Esophagus squamous epithelium (tissue), 5 donors: ENCODE results near the gene PKM. TPM values are rescaled to one million over a fixed set of nuclear protein-coding genes. Genes with fewer than 3 reads are reported as not detected.
A peak's percentile ranks its signal among the peaks of the same experiment; 100 is the strongest.

Experiments
- DNase-seq: peaks from one replicate; lab custom pipeline; 2025; lab: John Stamatoyannopoulos, UW
- H3K27ac ChIP-seq, 4 donors: fragments of 200-600 bp; sonication (generic); one replicate each; pipeline ENCODE4 v1.5.1; 2016 to 2019; ENCODE audit warnings: mild to moderate bottlenecking in 1 of 4
- H3K27me3 ChIP-seq, 4 donors: fragments of 200-600 bp; sonication (generic); 1 replicate in 3 of 4; 2 replicates in 1 of 4; pipeline versions ENCODE4 v1.5.1 to v1.6.0; 2017 to 2021; ENCODE audit warnings: antibody characterized with exemption in 1 of 4
- H3K36me3 ChIP-seq, 3 donors: fragments of 200-600 bp; sonication (generic); one replicate each; pipeline ENCODE4 v1.5.1; 2016 to 2019
- H3K4me1 ChIP-seq, 3 donors: fragments of 200-600 bp; sonication (generic); one replicate each; pipeline ENCODE4 v1.5.1; 2017 to 2019
- H3K4me3 ChIP-seq, 4 donors: fragments of 200-600 bp; sonication (generic); 1 replicate in 3 of 4; 2 replicates in 1 of 4; pipeline ENCODE4 v1.5.1; 2016 to 2019; ENCODE audit warnings: mild to moderate bottlenecking in 2 of 4, moderate library complexity in 1 of 4
- H3K9me3 ChIP-seq, 3 donors: fragments of 200-600 bp; sonication (generic); one replicate each; pipeline ENCODE4 v1.5.1; 2016 to 2019
- CTCF ChIP-seq, 6 experiments: fragments of 450-650 bp in 4 of 6; fragments of 200-600 bp in 2 of 6; sonication (generic) in 2 of 6; IDR thresholded peaks; one replicate each; pipeline ENCODE4 v1.5.1; 2016 to 2019; ENCODE audit warnings: antibody characterized with exemption in 6 of 6, mild to moderate bottlenecking in 4 of 6, moderate library complexity in 4 of 6
- POLR2A ChIP-seq, 4 donors: fragments of 450-650 bp; IDR thresholded peaks; one replicate each; pipeline ENCODE4 v1.6.1; 2017; ENCODE audit warnings: antibody characterized with exemption in 4 of 4, mild to moderate bottlenecking in 4 of 4, moderate library complexity in 3 of 4
- WGBS, 2 donors: methylation state at CpG; one replicate each; pipeline ENCODE4 v1.1.5; 2018; 5-methylcytosine and 5-hydroxymethylcytosine counted together
- intact Hi-C: fragments of 100-400 bp; cut with DNase I; formaldehyde crosslinking; loops from one replicate; pipeline ENCODE4 v1.15.0; 2022
- total RNA-seq, 4 donors: library from RNA; depleted of rRNA; stranded (reverse); fragments of >200 nt; gene quantifications; one replicate each; pipeline ENCODE4 v1.1.0, GENCODE V29; 2016
- donor health status: DM: yes; HTN: yes; CAD: no.

PKM gene
- total RNA-seq, 4 donors from 2014 or later: 504 to 1,134 (median 964) TPM

- Histone ChIP-seq H3K4me1 (peaks cover 11 to 65% (median 39%) of the 10 kb centered on the region in 3 donors), H3K36me3 (peaks cover 15 to 57% (median 33%) of the 10 kb centered on the region in 3 donors), H3K27ac (peak overlapping the region in 2 of 4 donors; percentile 86 to 89), H3K27me3 (no peaks in the 10 kb centered on the region), H3K9me3 (no peaks in the 10 kb centered on the region), H3K4me3 (no peak overlapping the region)
- DNase-seq: no peak
- WGBS, 2 donors: 57 to 88% methylated on average over 1 of the region's 1 CpG
- TF ChIP-seq POLR2A (IDR thresholded peaks at IDR 0.05) (no peak), CTCF (IDR thresholded peaks at IDR 0.05) (no peak)
- intact Hi-C loops: no loop called here
Measured at GRCh38 chr15:72220687-72221086, 10.3 kb downstream of the PKM start.

- no peaks in the 10 kb centered on the region for H3K27me3 ChIP-seq
- intact Hi-C loops: no loop called here
- H3K4me1 ChIP-seq: peaks cover 4 to 30% (median 12%) of the 10 kb centered on the region in 3 donors
- peaks cover 24 to 92% (median 61%) of the 10 kb centered on the region in 3 donors for H3K36me3 ChIP-seq
- no peak for TF ChIP-seq CTCF (IDR thresholded peaks at IDR 0.05)
- no peak for TF ChIP-seq POLR2A (IDR thresholded peaks at IDR 0.05)
- H3K27ac ChIP-seq: no peak overlapping the region
- WGBS, 2 donors: 64% methylated on average over 4 of the region's 4 CpGs
- no peak overlapping the region for H3K4me3 ChIP-seq
- H3K9me3 ChIP-seq: no peaks in the 10 kb centered on the region
- DNase-seq: no peak
Measured at GRCh38 chr15:72217216-72217615, 13.8 kb downstream of the PKM start.

DNA sequence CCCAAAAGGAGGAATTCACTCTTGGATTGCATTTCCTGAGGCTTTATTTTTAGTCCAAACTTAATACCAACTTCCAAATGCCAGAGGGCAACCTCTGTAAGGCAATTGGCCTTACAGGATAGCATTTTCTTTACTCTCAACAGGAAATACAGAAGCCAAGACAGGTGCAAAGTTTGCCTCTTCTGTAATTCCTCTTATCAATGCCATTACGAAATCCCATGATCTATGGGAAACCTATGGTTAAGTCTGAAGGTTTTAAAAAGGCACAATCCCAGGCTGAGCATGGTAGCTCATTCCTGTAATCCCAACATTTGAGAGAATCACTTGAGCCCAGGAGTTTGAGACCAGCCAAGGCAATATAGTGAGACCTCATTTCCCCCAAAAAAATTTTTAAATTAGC is 14.9 kb downstream of the PKM start:
- intact Hi-C loops: no loop called here
- H3K27ac ChIP-seq: no peak overlapping the region
- no peaks in the 10 kb centered on the region for H3K27me3 ChIP-seq
- H3K9me3 ChIP-seq: no peaks in the 10 kb centered on the region
- no peak for DNase-seq
- peaks cover 35 to 100% (median 71%) of the 10 kb centered on the region in 3 donors for H3K36me3 ChIP-seq
- TF ChIP-seq POLR2A (IDR thresholded peaks at IDR 0.05) (no peak), CTCF (IDR thresholded peaks at IDR 0.05) (no peak)
- no peak overlapping the region for H3K4me3 ChIP-seq
- peaks cover 0 to 19% (median 2%) of the 10 kb centered on the region in 3 donors for H3K4me1 ChIP-seq
- WGBS, 2 donors: 86 to 100% methylated on average over 1 of the region's 1 CpG

- DNase-seq: no peak
- no peak overlapping the region for H3K4me3 ChIP-seq
- peaks cover 77 to 100% (median 80%) of the 10 kb centered on the region in 3 donors for H3K36me3 ChIP-seq
- no peaks in the 10 kb centered on the region for H3K9me3 ChIP-seq
- H3K27me3 ChIP-seq: no peaks in the 10 kb centered on the region
- TF ChIP-seq CTCF (IDR thresholded peaks at IDR 0.05): no peak
- TF ChIP-seq POLR2A (IDR thresholded peaks at IDR 0.05): no peak
- H3K27ac ChIP-seq: no peak overlapping the region
- intact Hi-C loops: no loop called here
- H3K4me1 ChIP-seq: peaks cover 16 to 41% (median 18%) of the 10 kb centered on the region in 3 donors
Measured at GRCh38 chr15:72207558-72208085, 23.4 kb downstream of the PKM start.

- WGBS, 2 donors: 100% methylated on average over 1 to 2 of the region's 5 CpGs
- no peak overlapping the region for H3K4me3 ChIP-seq
- H3K9me3 ChIP-seq: no peaks in the 10 kb centered on the region
- TF ChIP-seq POLR2A (IDR thresholded peaks at IDR 0.05) (no peak), CTCF (IDR thresholded peaks at IDR 0.05) (no peak)
- H3K36me3 ChIP-seq: peaks cover 78 to 100% (median 81%) of the 10 kb centered on the region in 3 donors
- no peaks in the 10 kb centered on the region for H3K27me3 ChIP-seq
- peaks cover 19 to 51% (median 21%) of the 10 kb centered on the region in 3 donors for H3K4me1 ChIP-seq
- DNase-seq: no peak
- intact Hi-C loops: no loop called here
- no peak overlapping the region for H3K27ac ChIP-seq
Measured at GRCh38 chr15:72206677-72207000, 24.4 kb downstream of the PKM start.
